HepG2 (cell line): ENCODE data around the gene RNU6-1. TPM values are rescaled to one million over a fixed set of nuclear protein-coding genes. Genes with fewer than 3 reads are reported as not detected.
A peak's percentile ranks its signal among the peaks of the same experiment; 100 is the strongest.

Source experiments
- DMAP1 ChIP-seq: IDR thresholded peaks from 2 replicates; pipeline ENCODE4 v1.6.1; 2016
- FOXK1 ChIP-seq: sonication (generic); formaldehyde crosslinking; IDR thresholded peaks from 2 replicates; pipeline ENCODE4 v1.4.0; 2020; ENCODE audit warnings: low read depth, missing genetic modification reagents, borderline replicate concordance
- HNF1A ChIP-seq, 2 experiments: sonication (generic) in 1 of 2; formaldehyde crosslinking in 1 of 2; IDR thresholded peaks; 2 replicates each; pipeline versions ENCODE4 v1.4.0 to v1.6.1; 2016 to 2020; ENCODE audit warnings: borderline replicate concordance in 1 of 2, low read depth in 1 of 2, mild to moderate bottlenecking in 1 of 2, missing genetic modification reagents in 1 of 2
- MED13 ChIP-seq: sonication (generic); formaldehyde crosslinking; IDR thresholded peaks from 2 replicates; pipeline ENCODE4 v1.5.0; 2020; ENCODE audit warnings: missing genetic modification reagents
- NR1H2 ChIP-seq: sonication (generic); formaldehyde crosslinking; IDR thresholded peaks from 2 replicates; pipeline ENCODE4 v1.8.1; 2022; ENCODE audit warnings: low read depth, missing genetic modification reagents, borderline replicate concordance
- RCOR2 ChIP-seq: IDR thresholded peaks from 2 replicates; pipeline ENCODE4 v1.6.1; 2016; ENCODE audit warnings: missing biosample characterization, missing genetic modification reagents
- ZBTB10 ChIP-seq: sonication (generic); formaldehyde crosslinking; IDR thresholded peaks from 2 replicates; pipeline ENCODE4 v1.4.0; 2020; ENCODE audit warnings: missing genetic modification reagents, borderline replicate concordance
- ZC3H13 ChIP-seq: sonication (generic); formaldehyde crosslinking; IDR thresholded peaks from 2 replicates; pipeline ENCODE4 v1.8.1; 2023; ENCODE audit warnings: mild to moderate bottlenecking, missing genetic modification reagents, moderate library complexity
- ZNF318 ChIP-seq: sonication (generic); formaldehyde crosslinking; IDR thresholded peaks from 2 replicates; pipeline ENCODE4 v1.4.0; 2020; ENCODE audit warnings: mild to moderate bottlenecking, missing genetic modification reagents
- ZNF329 ChIP-seq: sonication (generic); formaldehyde crosslinking; IDR thresholded peaks from 2 replicates; pipeline ENCODE4 v1.9.0; 2021; ENCODE audit warnings: low read depth, mild to moderate bottlenecking, missing genetic modification reagents
- polyA plus RNA-seq, 8 experiments: library from polyadenylated mRNA; depleted of rRNA in 3 of 8; stranded (reverse) in 7 of 8; unstranded in 1 of 8; fragments of >200 nt; fragmentation: Illumina TruSeq in 4 of 8; extraction: Trizol in 4 of 8; gene quantifications; 2 replicates each; pipeline versions ENCODE4 v1.2.1 to v1.2.3, GENCODE V29; 2011 to 2016; ENCODE audit warnings: low read depth in 4 of 8, missing spikeins in 1 of 8, mixed read lengths in 1 of 8; ENCODE audit not compliant: insufficient read depth in 1 of 8
- total RNA-seq, 5 experiments: library from RNA; depleted of rRNA; stranded (reverse); fragments of >200 nt; fragmentation: Illumina TruSeq; extraction: Trizol; gene quantifications; 2 replicates each; pipeline ENCODE4 v1.2.3, GENCODE V29; 2016; ENCODE audit warnings: low read depth in 1 of 5
- TF ChIP-seq, protein P1 (sequence below): sonication (generic); formaldehyde crosslinking; IDR thresholded peaks from 2 replicates; pipeline ENCODE4 v1.4.0; 2020; ENCODE audit warnings: missing genetic modification reagents, borderline replicate concordance

The RNU6-1 gene
- total and polyA plus RNA-seq, 2 of the 13 experiments (the other 11 are each of a cell fraction or from before 2014, with no cell fraction given), result under 0.01 TPM; not detected in 1

- TF ChIP-seq ZC3H13 (CRISPR knock-in tag), result no peak
- peak; percentile 42; the same call in 1 of the 2 replicates for TF ChIP-seq FOXK1 (CRISPR knock-in tag)
- peak; percentile 76; the same call in 1 of the 2 replicates for TF ChIP-seq DMAP1 (CRISPR knock-in tag)
- TF ChIP-seq, protein P1, sequence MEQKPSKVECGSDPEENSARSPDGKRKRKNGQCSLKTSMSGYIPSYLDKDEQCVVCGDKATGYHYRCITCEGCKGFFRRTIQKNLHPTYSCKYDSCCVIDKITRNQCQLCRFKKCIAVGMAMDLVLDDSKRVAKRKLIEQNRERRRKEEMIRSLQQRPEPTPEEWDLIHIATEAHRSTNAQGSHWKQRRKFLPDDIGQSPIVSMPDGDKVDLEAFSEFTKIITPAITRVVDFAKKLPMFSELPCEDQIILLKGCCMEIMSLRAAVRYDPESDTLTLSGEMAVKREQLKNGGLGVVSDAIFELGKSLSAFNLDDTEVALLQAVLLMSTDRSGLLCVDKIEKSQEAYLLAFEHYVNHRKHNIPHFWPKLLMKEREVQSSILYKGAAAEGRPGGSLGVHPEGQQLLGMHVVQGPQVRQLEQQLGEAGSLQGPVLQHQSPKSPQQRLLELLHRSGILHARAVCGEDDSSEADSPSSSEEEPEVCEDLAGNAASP (CRISPR knock-in tag), result peak; percentile 83
- no peak for TF ChIP-seq RCOR2 (CRISPR knock-in tag)
- TF ChIP-seq NR1H2 (CRISPR knock-in tag), result no peak
- TF ChIP-seq ZNF329 (CRISPR knock-in tag), result no peak
- no peak for TF ChIP-seq HNF1A (IDR thresholded peaks at IDR 0.05; ENCODE audit: low read depth)
- TF ChIP-seq HNF1A (CRISPR knock-in tag; IDR thresholded peaks at IDR 0.05; ENCODE audit: borderline replicate concordance), result peak; percentile 24; the same call in 1 of the 2 replicates
- TF ChIP-seq ZNF318 (CRISPR knock-in tag), result no peak
- TF ChIP-seq ZBTB10 (CRISPR knock-in tag), result 0 out of 2 replicates have a peak, but pooled peaks have one; percentile 58
- TF ChIP-seq MED13, result peak; percentile 76; the same call in 1 of the 2 replicates
These were observed 23.7 kb upstream of the RNU6-1 start (continued) for GRCh38 chr15:67863442-67863987.
